HEK293 (cell line): ENCODE measurements around the gene ZKSCAN3.

ENCODE experiments used
- FEZF1 ChIP-seq: fragments of 450-650 bp; formaldehyde crosslinking; IDR thresholded peaks from 2 replicates; pipeline ENCODE4 v1.5.1; 2016; ENCODE audit warnings: missing biosample characterization, missing genetic modification characterization
- GLIS1 ChIP-seq: fragments of 450-650 bp; formaldehyde crosslinking; IDR thresholded peaks from 2 replicates; pipeline ENCODE4 v1.5.1; 2016; ENCODE audit warnings: missing biosample characterization, missing genetic modification characterization
- KLF16 ChIP-seq: fragments of 450-650 bp; formaldehyde crosslinking; IDR thresholded peaks from 2 replicates; pipeline ENCODE4 v1.5.1; 2017; ENCODE audit warnings: missing biosample characterization, missing genetic modification characterization
- KLF9 ChIP-seq: fragments of 450-650 bp; formaldehyde crosslinking; IDR thresholded peaks from 2 replicates; pipeline ENCODE4 v1.5.1; 2016; ENCODE audit warnings: missing biosample characterization, missing genetic modification characterization, low read depth
- OVOL3 ChIP-seq: fragments of 450-650 bp; formaldehyde crosslinking; IDR thresholded peaks from 2 replicates; pipeline ENCODE4 v1.5.1; 2016; ENCODE audit warnings: missing biosample characterization, missing genetic modification characterization
- SCRT2 ChIP-seq: fragments of 450-650 bp; formaldehyde crosslinking; IDR thresholded peaks from 2 replicates; pipeline ENCODE4 v1.5.1; 2016; ENCODE audit warnings: missing biosample characterization, missing genetic modification characterization
- TRIM28 ChIP-seq: IDR thresholded peaks from 2 replicates; pipeline ENCODE4 v1.6.1; 2011; ENCODE audit warnings: low read length, control low read depth, borderline replicate concordance
- ZBTB17 ChIP-seq: fragments of 450-650 bp; formaldehyde crosslinking; IDR thresholded peaks from 2 replicates; pipeline ENCODE4 v1.5.1; 2016; ENCODE audit warnings: missing biosample characterization, missing genetic modification characterization
- ZFHX2 ChIP-seq: fragments of 450-650 bp; formaldehyde crosslinking; conservative IDR thresholded peaks from 2 replicates; pipeline ENCODE4 v1.5.1; 2016; ENCODE audit warnings: missing biosample characterization, missing genetic modification characterization
- ZNF121 ChIP-seq: fragments of 450-650 bp; formaldehyde crosslinking; IDR thresholded peaks from 2 replicates; pipeline ENCODE4 v1.5.1; 2016; ENCODE audit warnings: missing biosample characterization, missing genetic modification characterization
- ZNF148 ChIP-seq: fragments of 450-650 bp; formaldehyde crosslinking; IDR thresholded peaks from 2 replicates; pipeline ENCODE4 v1.5.0; 2017; ENCODE audit warnings: missing biosample characterization, missing genetic modification characterization, borderline replicate concordance
- ZNF2 ChIP-seq: fragments of 450-650 bp; formaldehyde crosslinking; IDR thresholded peaks from 2 replicates; pipeline ENCODE4 v1.5.1; 2016; ENCODE audit warnings: missing biosample characterization, missing genetic modification characterization
- ZNF214 ChIP-seq: fragments of 450-650 bp; formaldehyde crosslinking; IDR thresholded peaks from 2 replicates; pipeline ENCODE4 v1.5.1; 2017; ENCODE audit warnings: missing biosample characterization, mild to moderate bottlenecking, missing genetic modification characterization, borderline replicate concordance
- ZNF366 ChIP-seq: fragments of 450-650 bp; formaldehyde crosslinking; conservative IDR thresholded peaks from 2 replicates; pipeline ENCODE4 v1.5.1; 2016; ENCODE audit warnings: missing biosample characterization, missing genetic modification characterization
- ZNF394 ChIP-seq: fragments of 450-650 bp; formaldehyde crosslinking; IDR thresholded peaks from 2 replicates; pipeline ENCODE4 v1.5.1; 2016; ENCODE audit warnings: missing biosample characterization, missing genetic modification characterization, mild to moderate bottlenecking, moderate library complexity, borderline replicate concordance
- ZNF501 ChIP-seq: fragments of 450-650 bp; formaldehyde crosslinking; IDR thresholded peaks from 2 replicates; pipeline ENCODE4 v1.5.1; 2016; ENCODE audit warnings: missing biosample characterization, missing genetic modification characterization
- ZNF510 ChIP-seq: fragments of 450-650 bp; formaldehyde crosslinking; IDR thresholded peaks from 2 replicates; pipeline ENCODE4 v1.5.1; 2018; ENCODE audit warnings: mild to moderate bottlenecking, missing genetic modification characterization, missing biosample characterization; ENCODE audit not compliant: insufficient replicate concordance
- ZNF518A ChIP-seq: fragments of 450-650 bp; formaldehyde crosslinking; conservative IDR thresholded peaks from 2 replicates; pipeline ENCODE4 v1.5.1; 2016; ENCODE audit warnings: low read depth, missing biosample characterization, missing genetic modification characterization
- ZNF660 ChIP-seq: fragments of 450-650 bp; IDR thresholded peaks from 2 replicates; pipeline ENCODE4 v1.5.1; 2018; ENCODE audit warnings: missing biosample characterization, mild to moderate bottlenecking, missing genetic modification characterization
- ZNF747 ChIP-seq: fragments of 450-650 bp; formaldehyde crosslinking; IDR thresholded peaks from 2 replicates; pipeline ENCODE4 v1.5.1; 2016; ENCODE audit warnings: missing biosample characterization, missing genetic modification characterization
- ZNF76 ChIP-seq: fragments of 450-650 bp; formaldehyde crosslinking; IDR thresholded peaks from 2 replicates; pipeline ENCODE4; 2016; ENCODE audit warnings: low read depth, missing biosample characterization, missing genetic modification characterization, borderline replicate concordance
- ZSCAN30 ChIP-seq: fragments of 450-650 bp; IDR thresholded peaks from 2 replicates; pipeline ENCODE4 v1.5.1; 2018; ENCODE audit warnings: missing biosample characterization, mild to moderate bottlenecking, missing genetic modification characterization, moderate library complexity
- TF ChIP-seq, protein P1 (sequence below): fragments of 450-650 bp; formaldehyde crosslinking; IDR thresholded peaks from 2 replicates; pipeline ENCODE4 v1.5.1; 2017; ENCODE audit warnings: missing biosample characterization, missing genetic modification characterization
- TF ChIP-seq, protein P2 (sequence below): fragments of 450-650 bp; formaldehyde crosslinking; IDR thresholded peaks from 2 replicates; pipeline ENCODE4 v1.5.1; 2016; ENCODE audit warnings: missing biosample characterization, missing genetic modification characterization

ZKSCAN3 gene

GRCh38 chr6:28355743-28356665 lies 6.3 kb downstream of the ZKSCAN3 start (continued):
- peak; percentile 25; the same call in 1 of the 2 replicates for TF ChIP-seq ZNF518A (tag by site-specific recombination)
- TF ChIP-seq ZNF510 (tag by site-specific recombination), result no peak
- TF ChIP-seq, protein P1, sequence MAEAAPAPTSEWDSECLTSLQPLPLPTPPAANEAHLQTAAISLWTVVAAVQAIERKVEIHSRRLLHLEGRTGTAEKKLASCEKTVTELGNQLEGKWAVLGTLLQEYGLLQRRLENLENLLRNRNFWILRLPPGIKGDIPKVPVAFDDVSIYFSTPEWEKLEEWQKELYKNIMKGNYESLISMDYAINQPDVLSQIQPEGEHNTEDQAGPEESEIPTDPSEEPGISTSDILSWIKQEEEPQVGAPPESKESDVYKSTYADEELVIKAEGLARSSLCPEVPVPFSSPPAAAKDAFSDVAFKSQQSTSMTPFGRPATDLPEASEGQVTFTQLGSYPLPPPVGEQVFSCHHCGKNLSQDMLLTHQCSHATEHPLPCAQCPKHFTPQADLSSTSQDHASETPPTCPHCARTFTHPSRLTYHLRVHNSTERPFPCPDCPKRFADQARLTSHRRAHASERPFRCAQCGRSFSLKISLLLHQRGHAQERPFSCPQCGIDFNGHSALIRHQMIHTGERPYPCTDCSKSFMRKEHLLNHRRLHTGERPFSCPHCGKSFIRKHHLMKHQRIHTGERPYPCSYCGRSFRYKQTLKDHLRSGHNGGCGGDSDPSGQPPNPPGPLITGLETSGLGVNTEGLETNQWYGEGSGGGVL (tag by site-specific recombination), result no peak
- TF ChIP-seq TRIM28, result peak; percentile 35; the same call in 1 of the 2 replicates
- peak; percentile 31; the same call in 1 of the 2 replicates for TF ChIP-seq ZNF394 (tag by site-specific recombination)
- peak; percentile 95 for TF ChIP-seq ZNF2 (tag by site-specific recombination)
- TF ChIP-seq ZNF501, result peak; percentile 67; the same call in 1 of the 2 replicates
- peak; percentile 41; the same call in 1 of the 2 replicates for TF ChIP-seq GLIS1
- TF ChIP-seq SCRT2 (tag by site-specific recombination), result peak; percentile 26; the same call in 1 of the 2 replicates
- peak; percentile 95 for TF ChIP-seq ZBTB17 (tag by site-specific recombination)
- TF ChIP-seq, protein P2, sequence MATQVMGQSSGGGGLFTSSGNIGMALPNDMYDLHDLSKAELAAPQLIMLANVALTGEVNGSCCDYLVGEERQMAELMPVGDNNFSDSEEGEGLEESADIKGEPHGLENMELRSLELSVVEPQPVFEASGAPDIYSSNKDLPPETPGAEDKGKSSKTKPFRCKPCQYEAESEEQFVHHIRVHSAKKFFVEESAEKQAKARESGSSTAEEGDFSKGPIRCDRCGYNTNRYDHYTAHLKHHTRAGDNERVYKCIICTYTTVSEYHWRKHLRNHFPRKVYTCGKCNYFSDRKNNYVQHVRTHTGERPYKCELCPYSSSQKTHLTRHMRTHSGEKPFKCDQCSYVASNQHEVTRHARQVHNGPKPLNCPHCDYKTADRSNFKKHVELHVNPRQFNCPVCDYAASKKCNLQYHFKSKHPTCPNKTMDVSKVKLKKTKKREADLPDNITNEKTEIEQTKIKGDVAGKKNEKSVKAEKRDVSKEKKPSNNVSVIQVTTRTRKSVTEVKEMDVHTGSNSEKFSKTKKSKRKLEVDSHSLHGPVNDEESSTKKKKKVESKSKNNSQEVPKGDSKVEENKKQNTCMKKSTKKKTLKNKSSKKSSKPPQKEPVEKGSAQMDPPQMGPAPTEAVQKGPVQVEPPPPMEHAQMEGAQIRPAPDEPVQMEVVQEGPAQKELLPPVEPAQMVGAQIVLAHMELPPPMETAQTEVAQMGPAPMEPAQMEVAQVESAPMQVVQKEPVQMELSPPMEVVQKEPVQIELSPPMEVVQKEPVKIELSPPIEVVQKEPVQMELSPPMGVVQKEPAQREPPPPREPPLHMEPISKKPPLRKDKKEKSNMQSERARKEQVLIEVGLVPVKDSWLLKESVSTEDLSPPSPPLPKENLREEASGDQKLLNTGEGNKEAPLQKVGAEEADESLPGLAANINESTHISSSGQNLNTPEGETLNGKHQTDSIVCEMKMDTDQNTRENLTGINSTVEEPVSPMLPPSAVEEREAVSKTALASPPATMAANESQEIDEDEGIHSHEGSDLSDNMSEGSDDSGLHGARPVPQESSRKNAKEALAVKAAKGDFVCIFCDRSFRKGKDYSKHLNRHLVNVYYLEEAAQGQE (tag by site-specific recombination), result peak; percentile 46; the same call in 1 of the 2 replicates
- TF ChIP-seq ZNF366, result peak; percentile 13; the same call in 1 of the 2 replicates
- TF ChIP-seq ZFHX2 (tag by site-specific recombination), result peak; percentile 28; the same call in 1 of the 2 replicates
- peak; percentile 50; the same call in 1 of the 2 replicates for TF ChIP-seq ZSCAN30 (tag by site-specific recombination)
- no peak for TF ChIP-seq KLF9 (tag by site-specific recombination)
- no peak for TF ChIP-seq KLF16 (tag by site-specific recombination)
- TF ChIP-seq FEZF1 (tag by site-specific recombination), result no peak
- no peak for TF ChIP-seq OVOL3 (tag by site-specific recombination)
- TF ChIP-seq ZNF76, result no peak
- no peak; the same call in 1 of the 2 replicates for TF ChIP-seq ZNF121 (tag by site-specific recombination)
- peak; percentile 8; the same call in 1 of the 2 replicates for TF ChIP-seq ZNF660 (tag by site-specific recombination)
- no peak for TF ChIP-seq ZNF747
- no peak for TF ChIP-seq ZNF214
- no peak for TF ChIP-seq ZNF148 (tag by site-specific recombination)
